GM21423 (cell line): Measurements from ENCODE around the gene JCAD.

ENCODE experiments used
- ATAC-seq: cut with Tn5 transposase; IDR thresholded peaks from one replicate; pipeline ENCODE4 v1.9.1; 2021; ENCODE audit warnings: mild to moderate bottlenecking, moderate library complexity; ENCODE audit not compliant: unreplicated experiment

JCAD gene

GRCh38 chr10:30074933-30075332, 15.5 kb upstream of the JCAD start:
- ATAC-seq, result no peak

- ATAC-seq, result no peak
Measured at GRCh38 chr10:30074090-30074489, 14.7 kb upstream of the JCAD start.

DNA sequence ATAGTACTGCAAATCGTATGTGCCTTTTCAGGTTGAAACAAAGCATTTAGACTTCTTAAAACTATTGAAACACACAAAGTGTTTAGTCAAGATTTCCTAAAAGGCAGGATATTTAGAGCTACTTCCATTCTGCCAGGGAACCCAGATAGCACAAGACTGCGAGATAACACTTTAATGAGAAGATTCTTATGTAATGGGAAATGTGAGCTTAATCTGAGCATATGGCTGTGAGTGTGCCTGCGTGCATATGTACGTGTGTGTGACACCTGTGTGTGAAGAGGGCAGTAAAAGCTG, 14.3 kb upstream of the JCAD start:
- ATAC-seq, result no peak

GRCh38 chr10:30073045-30073766, 13.8 kb upstream of the JCAD start:
- no peak for ATAC-seq

DNA sequence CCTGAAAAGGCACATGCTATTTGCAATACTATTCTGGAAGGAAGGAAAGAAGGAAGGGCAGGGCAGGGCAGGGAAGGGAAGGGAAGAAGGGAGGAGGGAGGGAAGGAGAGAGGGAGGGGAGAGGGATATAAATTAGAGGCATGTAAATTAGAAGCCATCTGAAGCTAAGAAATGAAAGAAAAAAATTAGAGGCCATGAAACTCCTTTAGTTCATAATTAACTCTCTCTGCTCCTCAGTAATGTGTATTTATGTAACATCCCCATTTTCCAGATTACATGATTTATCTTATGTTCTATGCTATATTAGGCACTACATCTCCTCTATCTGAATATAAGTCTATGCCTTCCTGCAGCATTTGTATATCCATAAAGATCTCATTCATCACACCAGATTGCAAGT, 12.7 kb upstream of the JCAD start:
- ATAC-seq, result no peak

- ATAC-seq, result no peak
Measured at GRCh38 chr10:30070001-30070685, 10.8 kb upstream of the JCAD start.

- no peak for ATAC-seq
Measured at GRCh38 chr10:30068492-30069223, 9.3 kb upstream of the JCAD start.

DNA sequence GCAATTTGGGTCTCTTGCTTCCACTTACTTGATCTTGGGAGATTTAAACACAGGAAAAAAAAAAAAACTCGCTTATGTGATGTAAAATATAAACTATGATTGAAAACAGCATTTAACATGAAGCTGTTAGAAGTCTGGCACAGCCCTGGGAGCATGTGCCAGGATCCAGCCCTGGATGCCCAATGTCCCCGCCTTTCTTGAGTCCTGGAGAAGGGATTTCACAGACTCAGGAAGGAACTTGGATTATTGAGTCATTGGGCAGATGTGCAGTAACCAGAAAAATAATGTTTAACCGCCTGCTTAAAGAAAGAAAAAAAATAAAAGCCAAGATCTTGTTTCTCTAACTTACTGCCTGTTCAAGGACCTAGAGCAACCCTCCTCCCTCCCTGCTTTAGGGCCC, 3.7 kb upstream of the JCAD start:
- ATAC-seq, result no peak

- ATAC-seq, result no peak
Measured at GRCh38 chr10:30062582-30062981, 3.2 kb upstream of the JCAD start.

- ATAC-seq, result no peak
Measured at GRCh38 chr10:30062090-30062489, 2.7 kb upstream of the JCAD start.

DNA sequence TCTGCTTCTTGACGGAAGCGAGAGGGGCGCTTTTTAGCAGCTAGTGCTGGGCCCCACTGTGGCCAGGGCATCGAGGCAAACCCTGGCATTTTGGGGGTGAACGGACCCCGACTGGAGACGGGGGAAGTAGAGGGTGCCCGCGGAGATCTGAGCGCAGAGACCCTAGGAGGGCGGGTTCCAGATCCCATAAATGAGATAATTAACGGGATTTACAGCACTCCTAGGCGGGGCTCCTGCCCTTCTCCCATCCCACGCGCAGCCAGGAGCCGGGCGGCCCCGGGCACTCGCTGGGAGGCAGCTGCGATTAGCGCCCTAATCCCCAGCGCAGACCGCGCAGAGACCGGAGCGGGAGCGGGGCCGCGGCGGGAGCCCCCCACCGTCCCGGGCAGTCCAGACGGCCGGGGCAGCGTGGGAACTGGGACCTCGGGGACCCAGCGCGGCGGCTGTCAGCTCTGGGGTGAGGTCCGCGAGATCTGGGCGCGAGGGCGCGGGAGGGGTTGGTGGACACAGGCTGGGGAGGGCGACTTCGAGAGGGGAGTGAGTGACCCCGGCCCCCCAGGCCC, 735 bp downstream of the JCAD start:
- ATAC-seq, result no peak

- ATAC-seq, result no peak
Measured at GRCh38 chr10:30057894-30058556, 1.4 kb downstream of the JCAD start.

- ATAC-seq, result no peak
Measured at GRCh38 chr10:30057421-30057841, 2.0 kb downstream of the JCAD start.

GRCh38 chr10:30056767-30057355, 2.5 kb downstream of the JCAD start:
- no peak for ATAC-seq

DNA sequence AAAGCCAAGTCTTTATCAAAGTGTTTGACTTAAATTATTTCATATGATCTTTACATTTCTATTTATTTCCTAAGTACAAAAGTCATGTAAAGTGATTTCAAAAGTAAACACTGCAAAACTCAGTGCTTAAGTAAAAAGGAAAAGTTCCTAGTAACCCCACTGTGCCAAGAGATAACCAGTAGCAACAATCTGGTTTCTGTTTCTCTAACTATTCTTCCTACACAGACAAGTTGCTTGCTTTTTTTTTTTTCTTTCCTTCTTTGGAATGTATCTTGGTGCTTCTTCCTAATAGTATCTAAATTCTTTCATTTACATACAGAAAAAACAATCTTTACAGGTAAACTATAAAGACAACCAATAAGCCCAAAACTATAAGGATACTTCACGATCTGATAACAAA, 3.1 kb downstream of the JCAD start:
- no peak for ATAC-seq

- no peak for ATAC-seq
Measured at GRCh38 chr10:30055226-30055662, 4.1 kb downstream of the JCAD start.

DNA sequence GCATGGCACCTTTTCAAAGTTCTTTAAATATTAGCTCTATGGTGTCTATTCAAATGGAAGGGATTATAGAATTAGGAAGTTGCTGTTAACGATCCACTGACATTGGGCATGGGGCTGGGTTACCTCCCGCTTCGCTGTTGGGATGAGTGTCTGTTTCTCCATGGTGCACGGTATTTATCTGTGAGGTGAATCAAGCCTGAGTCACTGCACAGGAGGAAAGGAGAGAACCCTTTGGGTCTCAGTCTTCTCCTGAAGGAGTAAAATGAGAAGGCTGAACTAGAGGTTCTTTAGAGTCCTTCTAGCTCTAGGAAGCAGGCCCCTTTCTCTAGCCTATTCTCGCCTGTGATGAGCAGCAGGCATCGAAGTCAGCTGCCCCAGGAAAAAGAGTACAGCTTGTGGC, 7.3 kb downstream of the JCAD start:
- no peak for ATAC-seq

GRCh38 chr10:30051220-30051619, 8.2 kb downstream of the JCAD start:
- no peak for ATAC-seq

DNA sequence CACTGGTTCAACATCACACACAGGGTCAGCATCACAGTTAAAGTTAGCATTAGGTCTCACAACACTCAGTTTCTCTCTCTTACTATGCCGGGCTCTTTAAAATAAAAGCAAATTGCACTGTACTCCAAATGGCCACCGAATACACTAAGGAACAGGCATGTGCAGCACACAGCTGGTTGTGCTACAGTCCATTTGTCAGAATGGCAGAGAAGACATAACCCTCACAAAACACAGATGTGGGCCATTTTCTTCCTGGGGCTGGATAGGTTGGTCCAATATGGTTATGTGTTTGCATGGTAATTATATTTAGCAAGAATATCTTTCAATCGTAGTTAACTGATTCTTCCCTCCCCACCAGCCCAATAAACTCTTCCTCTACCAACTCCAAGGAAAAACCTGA, 9.0 kb downstream of the JCAD start:
- ATAC-seq, result no peak

DNA sequence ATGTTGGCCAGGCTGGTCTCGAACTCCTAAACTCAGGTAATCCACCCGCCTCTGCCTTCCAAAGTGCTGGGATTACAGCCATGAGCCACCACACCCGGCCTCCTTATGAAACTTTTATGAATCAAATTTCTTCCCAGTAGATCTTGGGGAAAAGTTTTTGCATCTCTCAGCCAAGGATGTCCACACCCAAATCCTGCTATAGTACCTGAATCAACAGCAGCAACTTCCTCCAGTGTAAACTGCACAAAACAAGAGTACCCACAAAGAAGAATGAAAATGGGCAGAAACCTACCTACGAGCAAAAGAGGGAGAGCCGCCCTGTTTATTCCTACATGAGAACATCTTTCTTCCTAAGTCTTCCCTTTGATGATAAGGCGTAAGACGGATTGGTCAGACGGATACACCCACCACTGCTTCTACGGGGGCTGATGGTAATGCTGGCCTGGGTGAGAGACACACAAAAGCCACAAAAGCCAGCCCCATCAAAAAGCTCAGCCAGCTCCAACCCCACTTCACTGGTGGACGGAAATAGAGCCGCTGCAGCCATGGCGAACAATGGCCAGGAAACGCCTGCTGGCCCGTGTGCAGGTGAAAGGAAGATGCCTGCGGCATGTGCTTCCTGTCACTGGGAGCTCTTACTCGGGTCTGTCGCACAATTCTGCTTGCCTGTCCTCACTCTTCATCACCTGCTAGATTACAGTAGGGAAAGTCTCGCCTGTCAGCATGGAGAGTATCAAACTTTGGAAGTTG, 10.4 kb downstream of the JCAD start:
- no peak for ATAC-seq
